Thoracic aorta (tissue), 2 donors: ENCODE data around the gene NCK1. TPM values are rescaled to one million over a fixed set of nuclear protein-coding genes. Genes with fewer than 3 reads are reported as not detected.

Experiments used
- ATAC-seq: fragments of 150-250 bp; one replicate; pipeline ENCODE4 v1.8.0; 2017; ENCODE audit warnings: low read depth; ENCODE audit not compliant: insufficient number of reproducible peaks, low FRiP score
- DNase-seq: peaks from one replicate; pipeline ENCODE4 v3.0.0-alpha.2; 2020; ENCODE audit warnings: low spot score
- H3K27ac ChIP-seq, 2 donors: fragments of 200-600 bp; sonication (generic); 1 replicate in 1 of 2; 2 replicates in 1 of 2; pipeline ENCODE4 v1.5.1; 2016; ENCODE audit warnings: mild to moderate bottlenecking in 2 of 2, moderate library complexity in 2 of 2
- H3K27me3 ChIP-seq: fragments of 200-600 bp; sonication (generic); replicated peaks from 2 replicates; pipeline ENCODE4 v1.6.0; 2016; ENCODE audit warnings: mild to moderate bottlenecking; ENCODE audit not compliant: insufficient read depth
- H3K36me3 ChIP-seq: fragments of 200-600 bp; sonication (generic); one replicate; pipeline ENCODE4 v1.5.1; 2016
- H3K4me1 ChIP-seq, 2 donors: fragments of 200-600 bp; sonication (generic); 1 replicate in 1 of 2; 2 replicates in 1 of 2; pipeline versions ENCODE4 v1.5.1 to v1.6.0; 2016; ENCODE audit warnings: low read depth in 2 of 2, mild to moderate bottlenecking in 1 of 2; ENCODE audit not compliant: control insufficient read depth in 1 of 2
- H3K4me3 ChIP-seq: fragments of 200-600 bp; sonication (generic); 2 replicates; pipeline ENCODE4 v1.5.1; 2016; ENCODE audit warnings: mild to moderate bottlenecking
- H3K9me3 ChIP-seq: fragments of 200-600 bp; sonication (generic); 2 replicates; pipeline ENCODE4 v1.5.1; 2016
- total RNA-seq, 2 donors: library from RNA; depleted of rRNA; stranded (reverse); fragments of >200 nt; gene quantifications; one replicate each; pipeline versions ENCODE4 v1.1.0 to v1.2.3, GENCODE V29; 2016
- TF ChIP-seq, protein P1 (sequence below): fragments of 200-600 bp; sonication (generic); IDR thresholded peaks from one replicate; pipeline ENCODE4 v1.5.1; 2019; ENCODE audit warnings: antibody characterized with exemption

NCK1 gene
- total RNA-seq, 2 donors from 2014 or later, result 31.5 to 41.5 TPM

DNA sequence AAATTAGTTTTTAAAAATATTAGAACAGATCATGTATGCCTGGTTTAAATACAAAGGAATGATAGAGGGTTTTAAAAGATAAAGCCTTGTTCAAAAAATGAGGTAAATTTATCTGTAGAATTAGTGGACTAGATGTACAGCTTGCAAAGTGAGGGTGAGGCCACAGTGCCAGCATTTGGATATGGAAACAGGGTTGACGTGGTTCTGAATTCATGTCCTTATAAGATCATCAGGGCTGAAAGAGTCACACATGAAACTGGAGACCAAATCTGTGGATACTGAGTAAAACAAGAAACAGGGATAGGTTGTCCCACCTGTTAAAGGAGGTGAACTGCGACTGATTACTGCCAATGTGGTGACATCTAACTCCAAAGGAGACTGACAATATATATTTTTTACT, 46.3 kb downstream of the NCK1 start:
- ATAC-seq (no peak), DNase-seq (no peak)
- TF ChIP-seq, protein P1, sequence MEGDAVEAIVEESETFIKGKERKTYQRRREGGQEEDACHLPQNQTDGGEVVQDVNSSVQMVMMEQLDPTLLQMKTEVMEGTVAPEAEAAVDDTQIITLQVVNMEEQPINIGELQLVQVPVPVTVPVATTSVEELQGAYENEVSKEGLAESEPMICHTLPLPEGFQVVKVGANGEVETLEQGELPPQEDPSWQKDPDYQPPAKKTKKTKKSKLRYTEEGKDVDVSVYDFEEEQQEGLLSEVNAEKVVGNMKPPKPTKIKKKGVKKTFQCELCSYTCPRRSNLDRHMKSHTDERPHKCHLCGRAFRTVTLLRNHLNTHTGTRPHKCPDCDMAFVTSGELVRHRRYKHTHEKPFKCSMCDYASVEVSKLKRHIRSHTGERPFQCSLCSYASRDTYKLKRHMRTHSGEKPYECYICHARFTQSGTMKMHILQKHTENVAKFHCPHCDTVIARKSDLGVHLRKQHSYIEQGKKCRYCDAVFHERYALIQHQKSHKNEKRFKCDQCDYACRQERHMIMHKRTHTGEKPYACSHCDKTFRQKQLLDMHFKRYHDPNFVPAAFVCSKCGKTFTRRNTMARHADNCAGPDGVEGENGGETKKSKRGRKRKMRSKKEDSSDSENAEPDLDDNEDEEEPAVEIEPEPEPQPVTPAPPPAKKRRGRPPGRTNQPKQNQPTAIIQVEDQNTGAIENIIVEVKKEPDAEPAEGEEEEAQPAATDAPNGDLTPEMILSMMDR, result no peak
- Histone ChIP-seq H3K9me3 (peaks cover 17% of the 10 kb centered on the region), H3K27ac (no peak overlapping the region), H3K36me3 (no peaks in the 10 kb centered on the region), H3K27me3 (no peaks in the 10 kb centered on the region), H3K4me3 (no peak overlapping the region), H3K4me1 (peaks cover 0 to 4% of the 10 kb centered on the region in 2 donors)

- no peak for DNase-seq
- H3K27me3 ChIP-seq, result no peaks in the 10 kb centered on the region
- TF ChIP-seq, protein P1, result no peak
- peaks cover 0 to 4% of the 10 kb centered on the region in 2 donors for H3K4me1 ChIP-seq
- H3K9me3 ChIP-seq, result peaks cover 10% of the 10 kb centered on the region
- no peak overlapping the region for H3K27ac ChIP-seq
- no peaks in the 10 kb centered on the region for H3K36me3 ChIP-seq
- no peak for ATAC-seq
- no peak overlapping the region for H3K4me3 ChIP-seq
Observed at GRCh38 chr3:136909187-136909586, 47.2 kb downstream of the NCK1 start.

- TF ChIP-seq, protein P1, result no peak
- no peaks in the 10 kb centered on the region for H3K27me3 ChIP-seq
- DNase-seq (no peak), ATAC-seq (no peak)
- peaks cover 0 to 4% of the 10 kb centered on the region in 2 donors for H3K4me1 ChIP-seq
- H3K4me3 ChIP-seq, result no peak overlapping the region
- H3K9me3 ChIP-seq, result no peaks in the 10 kb centered on the region
- no peaks in the 10 kb centered on the region for H3K36me3 ChIP-seq
- H3K27ac ChIP-seq, result no peak overlapping the region
Observed at GRCh38 chr3:136910697-136911096, 48.7 kb downstream of the NCK1 start.

DNA sequence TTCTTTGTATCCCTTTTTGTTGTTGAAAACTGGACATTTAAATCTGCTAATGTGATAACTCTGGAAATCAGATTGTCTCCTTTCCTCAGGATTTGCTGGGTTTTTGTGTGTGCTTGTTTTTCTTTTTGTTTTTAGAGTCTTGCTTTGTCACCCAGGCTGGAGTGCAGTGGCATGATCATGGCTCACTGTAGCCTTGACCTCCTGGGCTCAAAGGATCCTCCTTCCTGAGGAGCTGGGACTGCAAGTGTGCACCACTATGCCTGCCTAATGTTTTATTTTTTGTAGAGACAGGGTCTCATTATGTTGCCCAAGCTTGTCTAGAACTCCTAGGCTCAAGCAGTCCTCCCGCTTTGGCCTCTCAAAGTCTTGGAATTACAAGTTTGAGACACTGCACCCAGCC, 51.2 kb downstream of the NCK1 start:
- no peak for ATAC-seq
- no peak overlapping the region for H3K4me3 ChIP-seq
- TF ChIP-seq, protein P1, result no peak
- no peaks in the 10 kb centered on the region for H3K9me3 ChIP-seq
- peaks cover 0 to 4% of the 10 kb centered on the region in 2 donors for H3K4me1 ChIP-seq
- no peak overlapping the region for H3K27ac ChIP-seq
- H3K27me3 ChIP-seq, result no peaks in the 10 kb centered on the region
- no peaks in the 10 kb centered on the region for H3K36me3 ChIP-seq
- no peak for DNase-seq

DNA sequence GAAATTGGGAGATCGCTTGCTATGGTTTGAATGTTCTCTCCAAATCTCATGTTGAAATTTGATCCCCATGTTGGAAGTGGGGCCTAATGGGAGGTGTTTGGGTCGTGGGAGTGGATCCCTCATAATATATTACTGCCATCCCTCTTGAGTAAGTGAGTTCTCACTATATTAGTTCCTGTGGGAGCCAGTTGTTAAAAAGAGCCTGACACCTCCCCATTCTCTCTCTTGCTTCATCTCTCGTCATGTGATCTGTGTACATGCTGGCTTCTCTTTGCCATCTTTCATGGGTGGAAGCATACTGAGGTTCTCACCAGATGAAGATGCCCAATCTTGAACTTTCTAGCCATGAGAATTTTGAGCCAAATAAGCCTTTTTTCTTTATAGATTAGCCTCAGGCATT, 52.7 kb downstream of the NCK1 start:
- DNase-seq (no peak), ATAC-seq (no peak)
- TF ChIP-seq, protein P1, result no peak

More for the DNA sequence above, 52.7 kb downstream of the NCK1 start:
- Histone ChIP-seq H3K27me3 (no peaks in the 10 kb centered on the region), H3K9me3 (no peaks in the 10 kb centered on the region), H3K27ac (no peak overlapping the region), H3K4me3 (no peak overlapping the region), H3K4me1 (peaks cover 0 to 9% of the 10 kb centered on the region in 2 donors), H3K36me3 (no peaks in the 10 kb centered on the region)
